H9 (cell line): ENCODE results near the gene CAPN2. TPM values are rescaled to one million over a fixed set of nuclear protein-coding genes. Genes with fewer than 3 reads are reported as not detected.

Source experiments
- DNase-seq: peaks from one replicate; pipeline ENCODE4 v3.0.0-alpha.2; 2017
- H2AFZ ChIP-seq: one replicate; pipeline ENCODE4 v1.6.1; 2013; ENCODE audit warnings: mild to moderate bottlenecking, low read length, control low read depth, moderate library complexity
- H2AK5ac ChIP-seq: 2 replicates; pipeline ENCODE4 v1.6.1; 2013; ENCODE audit warnings: low read length, control low read depth, mixed read lengths; ENCODE audit not compliant: insufficient read length
- H2BK120ac ChIP-seq: one replicate; pipeline ENCODE4 v1.6.1; 2013; ENCODE audit warnings: low read depth, mild to moderate bottlenecking, low read length, control low read depth, inconsistent platforms; ENCODE audit not compliant: poor library complexity, severe bottlenecking
- H2BK12ac ChIP-seq: 2 replicates; pipeline ENCODE4 v1.6.1; 2013; ENCODE audit warnings: low read length, control low read depth, mixed read lengths, low read depth; ENCODE audit not compliant: insufficient read length
- H2BK15ac ChIP-seq: 2 replicates; pipeline ENCODE4 v1.6.1; 2013; ENCODE audit warnings: low read depth, low read length, control low read depth
- H2BK20ac ChIP-seq: one replicate; pipeline ENCODE4 v1.6.1; 2013; ENCODE audit warnings: low read depth, mild to moderate bottlenecking, low read length, control low read depth, inconsistent platforms; ENCODE audit not compliant: poor library complexity, severe bottlenecking
- H2BK5ac ChIP-seq: 2 replicates; pipeline ENCODE4 v1.6.1; 2013; ENCODE audit warnings: low read length, control low read depth, mixed read lengths; ENCODE audit not compliant: insufficient read length
- H3K14ac ChIP-seq: 2 replicates; pipeline ENCODE4 v1.6.1; 2013; ENCODE audit warnings: low read length, control low read depth; ENCODE audit not compliant: insufficient read depth
- H3K18ac ChIP-seq: 2 replicates; pipeline ENCODE4 v1.6.1; 2013; ENCODE audit warnings: low read depth, mild to moderate bottlenecking, mixed read lengths, low read length, control low read depth; ENCODE audit not compliant: insufficient read length
- H3K23ac ChIP-seq: 2 replicates; pipeline ENCODE4 v1.6.1; 2013; ENCODE audit warnings: low read length, control low read depth, mixed read lengths, low read depth; ENCODE audit not compliant: insufficient read length
- H3K23me2 ChIP-seq: 2 replicates; pipeline ENCODE4 v1.6.1; 2013; ENCODE audit warnings: low read depth, mild to moderate bottlenecking, mixed read lengths, low read length, control low read depth; ENCODE audit not compliant: insufficient read length, poor library complexity, severe bottlenecking
- H3K27ac ChIP-seq: 2 replicates; pipeline ENCODE4 v1.5.1; 2013; ENCODE audit warnings: low read length, control low read depth, mixed read lengths, low read depth; ENCODE audit not compliant: insufficient read length
- H3K27me3 ChIP-seq: 2 replicates; pipeline ENCODE4 v1.6.1; 2013; ENCODE audit warnings: low read length, control low read depth, inconsistent platforms; ENCODE audit not compliant: insufficient read depth
- H3K4ac ChIP-seq: 2 replicates; pipeline ENCODE4 v1.6.1; 2013; ENCODE audit warnings: low read depth, mild to moderate bottlenecking, control low read depth, inconsistent platforms, low read length, moderate library complexity
- H3K4me1 ChIP-seq: 2 replicates; pipeline ENCODE4 v1.6.1; 2013; ENCODE audit warnings: low read length, control low read depth, inconsistent platforms; ENCODE audit not compliant: insufficient read depth
- H3K4me2 ChIP-seq: 2 replicates; pipeline ENCODE4 v1.6.1; 2013; ENCODE audit warnings: low read length, control low read depth, mixed read lengths; ENCODE audit not compliant: insufficient read length, insufficient read depth
- H3K56ac ChIP-seq: 2 replicates; pipeline ENCODE4 v1.6.1; 2013; ENCODE audit warnings: low read depth, mild to moderate bottlenecking, mixed read lengths, low read length, control low read depth; ENCODE audit not compliant: insufficient read length
- H3K79me1 ChIP-seq: 2 replicates; pipeline ENCODE4 v1.6.1; 2013; ENCODE audit warnings: low read depth, mild to moderate bottlenecking, moderate library complexity, low read length, control low read depth, inconsistent platforms; ENCODE audit not compliant: insufficient read depth, poor library complexity, severe bottlenecking
- H3K79me2 ChIP-seq: 2 replicates; pipeline ENCODE4 v1.6.1; 2013; ENCODE audit warnings: low read length, control low read depth, inconsistent platforms; ENCODE audit not compliant: insufficient read depth
- H3K9ac ChIP-seq: 2 replicates; pipeline ENCODE4 v1.6.1; 2013; ENCODE audit warnings: low read length, control low read depth, mixed read lengths; ENCODE audit not compliant: insufficient read length; ENCODE audit errors: extremely low read depth
- H3K9me3 ChIP-seq: one replicate; pipeline ENCODE4 v1.6.1; 2013; ENCODE audit warnings: low read depth, low read length, inconsistent platforms; ENCODE audit not compliant: control insufficient read depth
- H3T11ph ChIP-seq: one replicate; pipeline ENCODE4 v1.6.1; 2013; ENCODE audit warnings: mild to moderate bottlenecking, low read length, control low read depth, inconsistent platforms
- H4K20me1 ChIP-seq: one replicate; pipeline ENCODE4 v1.6.1; 2013; ENCODE audit not compliant: control insufficient read depth, insufficient read length, insufficient read depth
- H4K5ac ChIP-seq: 2 replicates; pipeline ENCODE4 v1.6.1; 2013; ENCODE audit warnings: low read depth, mild to moderate bottlenecking, mixed read lengths, low read length, control low read depth; ENCODE audit not compliant: insufficient read length
- H4K8ac ChIP-seq: replicated peaks from 2 replicates; pipeline ENCODE4 v1.6.1; 2013; ENCODE audit warnings: low read length, control low read depth, mixed read lengths, low read depth; ENCODE audit not compliant: insufficient read length
- H4K91ac ChIP-seq: 2 replicates; pipeline ENCODE4 v1.6.1; 2013; ENCODE audit warnings: low read depth, mild to moderate bottlenecking, moderate library complexity, mixed read lengths, low read length, control low read depth; ENCODE audit not compliant: insufficient read length
- H3K27ac Mint-ChIP-seq, 3 experiments: 2 replicates in 2 of 3; 3 replicates in 1 of 3; pipeline ENCODE4 v1.8.0; 2020 to 2021; ENCODE audit warnings: mixed read lengths in 3 of 3, mild to moderate bottlenecking in 1 of 3, moderate library complexity in 1 of 3
- H3K27me3 Mint-ChIP-seq: 2 replicates; pipeline ENCODE4 v1.8.0; 2021; ENCODE audit warnings: low read depth, mild to moderate bottlenecking, moderate library complexity, mixed read lengths
- H3K36me3 Mint-ChIP-seq, 3 experiments: 2 replicates in 2 of 3; 3 replicates in 1 of 3; pipeline ENCODE4 v1.8.0; 2020 to 2021; ENCODE audit warnings: low read depth in 3 of 3, mixed read lengths in 3 of 3; ENCODE audit not compliant: insufficient read depth in 1 of 3
- H3K4me1 Mint-ChIP-seq, 2 experiments: 2 replicates each; pipeline ENCODE4 v1.8.0; 2020; ENCODE audit warnings: mixed read lengths in 2 of 2
- H3K4me3 Mint-ChIP-seq, 2 experiments: 2 replicates in 1 of 2; 3 replicates in 1 of 2; pipeline ENCODE4 v1.8.0; 2020 to 2021; ENCODE audit warnings: mild to moderate bottlenecking in 2 of 2, mixed read lengths in 2 of 2, moderate library complexity in 1 of 2
- H3K9me3 Mint-ChIP-seq, 2 experiments: 2 replicates in 1 of 2; 3 replicates in 1 of 2; pipeline ENCODE4 v1.8.0; 2020; ENCODE audit warnings: mild to moderate bottlenecking in 2 of 2, mixed read lengths in 2 of 2, moderate library complexity in 1 of 2
- WGBS: extraction: QIAGEN DNeasy Blood & Tissue Kit; methylation state at CpG from one replicate; pipeline ENCODE4 v1.1.7; 2013; ENCODE audit warnings: missing lambda C conversion rate, low lambda C conversion rate, mixed read lengths; ENCODE audit not compliant: insufficient read length; ENCODE audit errors: extremely low coverage; 5-methylcytosine and 5-hydroxymethylcytosine counted together
- total RNA-seq: library from RNA; stranded (reverse); gene quantifications from 2 replicates; pipeline ENCODE4 v1.2.1, GENCODE V29; 2021
- TF ChIP-seq, protein P1 (sequence below): fragments of 200-600 bp; sonication (generic); conservative IDR thresholded peaks from 3 replicates; pipeline ENCODE4 v1.8.0; 2021; ENCODE audit warnings: antibody characterized with exemption, mild to moderate bottlenecking

The CAPN2 gene
- total RNA-seq, 1 experiment from 2014 or later, result 32.2 TPM

DNA sequence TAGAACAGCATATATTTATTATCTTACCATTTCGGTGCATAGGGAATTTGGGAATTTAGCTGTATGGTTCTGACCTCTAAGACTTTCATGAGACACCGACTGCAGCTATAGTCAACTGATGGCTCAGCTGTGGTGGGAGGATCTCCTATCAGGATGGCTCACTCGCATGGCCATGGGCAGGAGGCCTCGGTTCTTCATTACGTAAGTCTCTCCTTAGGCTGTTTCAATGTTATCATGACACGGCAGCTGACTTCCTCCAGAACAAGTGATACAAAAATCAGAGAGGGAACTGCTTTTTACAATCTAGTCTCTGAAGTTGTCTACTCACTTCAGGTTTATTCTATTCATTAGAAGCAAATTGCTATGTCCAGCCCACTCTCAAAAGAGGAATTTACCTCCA is 33.5 kb upstream of the CAPN2 start:
- no peak overlapping the region for H3K14ac ChIP-seq
- no peak overlapping the region for H2BK15ac ChIP-seq
- Mint-ChIP-seq H3K27me3 (peaks cover 12% of the 10 kb centered on the region), H3K36me3 (peaks cover 13 to 21% (median 18%) of the 10 kb centered on the region in 3 experiments), H3K27ac (no peak overlapping the region), H3K4me1 (no peaks in the 10 kb centered on the region), H3K9me3 (peaks cover 20 to 26% of the 10 kb centered on the region in 2 experiments), H3K4me3 (no peak overlapping the region)
- no peaks in the 10 kb centered on the region for H3K4me1 ChIP-seq
- no peak overlapping the region for H2AFZ ChIP-seq
- no peaks in the 10 kb centered on the region for H3K9me3 ChIP-seq
- no peak overlapping the region for H4K91ac ChIP-seq
- no peak overlapping the region for H3K4ac ChIP-seq
- H3K79me2 ChIP-seq, result no peaks in the 10 kb centered on the region
- H2BK5ac ChIP-seq, result no peak overlapping the region
- no peak overlapping the region for H3T11ph ChIP-seq
- no peak overlapping the region for H4K8ac ChIP-seq
- no peak overlapping the region for H2AK5ac ChIP-seq
- no peak overlapping the region for H4K5ac ChIP-seq
- no peak overlapping the region for H3K23ac ChIP-seq
- DNase-seq, result no peak
- H3K9ac ChIP-seq, result no peak overlapping the region
- TF ChIP-seq, protein P1, sequence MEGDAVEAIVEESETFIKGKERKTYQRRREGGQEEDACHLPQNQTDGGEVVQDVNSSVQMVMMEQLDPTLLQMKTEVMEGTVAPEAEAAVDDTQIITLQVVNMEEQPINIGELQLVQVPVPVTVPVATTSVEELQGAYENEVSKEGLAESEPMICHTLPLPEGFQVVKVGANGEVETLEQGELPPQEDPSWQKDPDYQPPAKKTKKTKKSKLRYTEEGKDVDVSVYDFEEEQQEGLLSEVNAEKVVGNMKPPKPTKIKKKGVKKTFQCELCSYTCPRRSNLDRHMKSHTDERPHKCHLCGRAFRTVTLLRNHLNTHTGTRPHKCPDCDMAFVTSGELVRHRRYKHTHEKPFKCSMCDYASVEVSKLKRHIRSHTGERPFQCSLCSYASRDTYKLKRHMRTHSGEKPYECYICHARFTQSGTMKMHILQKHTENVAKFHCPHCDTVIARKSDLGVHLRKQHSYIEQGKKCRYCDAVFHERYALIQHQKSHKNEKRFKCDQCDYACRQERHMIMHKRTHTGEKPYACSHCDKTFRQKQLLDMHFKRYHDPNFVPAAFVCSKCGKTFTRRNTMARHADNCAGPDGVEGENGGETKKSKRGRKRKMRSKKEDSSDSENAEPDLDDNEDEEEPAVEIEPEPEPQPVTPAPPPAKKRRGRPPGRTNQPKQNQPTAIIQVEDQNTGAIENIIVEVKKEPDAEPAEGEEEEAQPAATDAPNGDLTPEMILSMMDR, result no peak
- no peak overlapping the region for H3K18ac ChIP-seq
- no peaks in the 10 kb centered on the region for H3K23me2 ChIP-seq
- no peak overlapping the region for H2BK12ac ChIP-seq
- no peaks in the 10 kb centered on the region for H4K20me1 ChIP-seq
- no CpG with 5 or more reads among the region's 6 CpGs for WGBS
- H3K4me2 ChIP-seq, result no peak overlapping the region
- H3K27me3 ChIP-seq, result no peaks in the 10 kb centered on the region
- no peak overlapping the region for H3K27ac ChIP-seq
- no peak overlapping the region for H2BK20ac ChIP-seq
- no peak overlapping the region for H2BK120ac ChIP-seq
- no peak overlapping the region for H3K56ac ChIP-seq
- no peaks in the 10 kb centered on the region for H3K79me1 ChIP-seq
